ENCODE results near the gene LRRN2. TPM values are rescaled to one million over a fixed set of nuclear protein-coding genes. Genes with fewer than 3 reads are reported as not detected.

The LRRN2 gene
- total and polyA plus RNA-seq, 2 of the 8 experiments (the other 6 are each of a cell fraction or from before 2014, with no cell fraction given) = 1.8 to 2.3 TPM

DNA sequence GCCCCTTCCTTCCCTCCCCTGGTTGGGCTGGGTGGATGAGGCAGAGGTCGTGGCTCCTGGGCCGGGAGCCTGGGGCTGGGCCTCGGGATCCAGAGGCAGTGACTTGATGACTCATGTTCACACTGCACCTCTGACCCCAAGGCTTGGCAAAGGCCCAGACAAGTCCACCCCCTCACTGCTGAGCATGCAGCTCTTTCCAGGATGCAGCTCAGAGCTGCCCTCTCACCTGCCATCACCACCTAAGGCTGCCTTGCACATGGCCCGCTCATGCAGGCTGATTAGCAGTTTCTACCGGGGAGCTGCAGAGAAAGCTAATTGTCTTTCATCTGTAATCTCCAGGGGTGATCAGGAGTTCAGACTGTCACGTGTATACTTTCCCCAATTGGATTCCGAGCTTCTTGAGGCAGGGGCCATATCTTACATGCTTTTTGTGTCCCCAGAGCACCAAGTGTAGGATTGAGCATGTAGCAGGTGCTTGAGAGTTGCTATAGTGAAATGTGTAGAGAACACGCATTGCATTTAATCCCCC is 62.1 kb downstream of the LRRN2 start:
- no peak overlapping the region for H3K18ac ChIP-seq (ENCODE audit: extremely low read depth, low read length)
- no peak overlapping the region for H3K4ac ChIP-seq (replicated peaks; ENCODE audit: insufficient read length, low read depth, low read length)
- no peak for FAIRE-seq
- ChIA-PET POLR2A (ENCODE audit: partially characterized antibody) (interaction anchor here (0.7 to 1.0 kb wide), 3 partner anchors 9 to 57 kb away, joined by 3 to 4 read pairs (median 3); no protein-coding TSS in a partner anchor), CTCF (ENCODE audit: partially characterized antibody) (interaction anchor here (0.7 to 12.9 kb wide), 34 partner anchors 9 to 318 kb away, joined by 3 to 125 read pairs (median 6); partner anchors contain the start of gene LRRN2)
- no peaks in the 10 kb centered on the region for H3K36me3 ChIP-seq (ENCODE audit: control insufficient read depth in 2 of 4, insufficient read depth in 4 of 4, low read length in 3 of 4)
- no peak overlapping the region for H3K4me2 ChIP-seq (ENCODE audit: insufficient read depth in 1 of 2, low read depth in 2 of 2, low read length in 2 of 2)
- no peak overlapping the region for H2BK12ac ChIP-seq (ENCODE audit: low read depth, low read length)
- H3K79me1 ChIP-seq (ENCODE audit: low read depth, low read length) = no peaks in the 10 kb centered on the region
- H4K8ac ChIP-seq (ENCODE audit: extremely low read depth, insufficient read depth, low read length) = no peak overlapping the region
- WGBS, 2 experiments (ENCODE audit: extremely low coverage in 1 of 2, insufficient coverage in 1 of 2, insufficient read length in 1 of 2, insufficient replicate concordance in 2 of 2, low coverage in 1 of 2, low lambda C conversion rate in 2 of 2, missing lambda C conversion rate in 1 of 2) = 89% methylated on average over 8 of the region's 8 CpGs; no CpG with 5 or more reads in 1 of the 2 experiments
- no peak overlapping the region for H3K14ac ChIP-seq (ENCODE audit: insufficient read length)
- no peak overlapping the region for H3K23ac ChIP-seq (ENCODE audit: insufficient read length)
- no peak overlapping the region for H3K4me3 ChIP-seq (ENCODE audit: extremely low read depth in 1 of 4, insufficient read depth in 2 of 4, low read depth in 3 of 4, low read length in 4 of 4)
- TF ChIP-seq NRF1 (IDR thresholded peaks at IDR 0.05; ENCODE audit: low read depth, low read length) = no peak
- H3K27ac ChIP-seq (ENCODE audit: low read depth, low read length) = no peak overlapping the region
- H2AFZ ChIP-seq (ENCODE audit: low read length) = no peak overlapping the region
- H3K9me3 ChIP-seq (ENCODE audit: insufficient read depth in 2 of 2, low read depth in 1 of 2, low read length in 1 of 2) = no peaks in the 10 kb centered on the region
- H2BK5ac ChIP-seq (ENCODE audit: low read depth, low read length) = no peak overlapping the region
- no peaks in the 10 kb centered on the region for H3K79me2 ChIP-seq (ENCODE audit: control insufficient read depth in 1 of 2, insufficient read depth in 2 of 2, low read length in 2 of 2)
- no peak overlapping the region for H2BK15ac ChIP-seq (ENCODE audit: low read length)
- no peak overlapping the region for H2BK120ac ChIP-seq (replicated peaks; ENCODE audit: low read depth, low read length)
- peaks cover 3 to 11% (median 6%) of the 10 kb centered on the region in 4 experiments; a peak in 6 of 7 replicates for H3K4me1 ChIP-seq (replicated peaks in 1 of 4; ENCODE audit: control insufficient read depth in 3 of 4, insufficient read depth in 4 of 4, low read length in 3 of 4)
- no peaks in the 10 kb centered on the region for H3K27me3 ChIP-seq (replicated peaks in 1 of 4; ENCODE audit: control insufficient read depth in 3 of 4, extremely low read depth in 1 of 4, insufficient read depth in 3 of 4, low read length in 3 of 4)
- no peaks in the 10 kb centered on the region for H4K20me1 ChIP-seq (replicated peaks in 1 of 2; ENCODE audit: control insufficient read depth in 1 of 2, insufficient read depth in 2 of 2, low read length in 2 of 2)
- H2AK5ac ChIP-seq (ENCODE audit: low read depth, low read length) = no peak overlapping the region
- H3K56ac ChIP-seq (replicated peaks; ENCODE audit: insufficient read length, low read depth, low read length) = no peak overlapping the region
- H4K5ac ChIP-seq (ENCODE audit: insufficient read length, low read depth, low read length) = no peak overlapping the region
- no peak overlapping the region for H3K9ac ChIP-seq (replicated peaks in 1 of 4; ENCODE audit: extremely low read depth in 1 of 4, low read depth in 3 of 4, low read length in 3 of 4)
- H2BK20ac ChIP-seq (ENCODE audit: low read length) = no peak overlapping the region
- no peaks in the 10 kb centered on the region for H3K23me2 ChIP-seq (ENCODE audit: low read depth, low read length)
- no peak for DNase-seq (ENCODE audit: low read depth in 1 of 2, low spot score in 2 of 2)
- no peak overlapping the region for H4K91ac ChIP-seq (replicated peaks; ENCODE audit: insufficient read length, low read length)
